Upper lobe of left lung (tissue), 4 donors: Measurements from ENCODE around the gene GFOD2.
A peak's percentile ranks its signal among the peaks of the same experiment; 100 is the strongest.

ENCODE experiments used
- CTCF ChIP-seq, 6 experiments: fragments of 450-650 bp in 4 of 6; fragments of 200-600 bp in 2 of 6; sonication (generic) in 2 of 6; IDR thresholded peaks; one replicate each; pipeline ENCODE4 v1.5.1; 2016 to 2019; ENCODE audit warnings: antibody characterized with exemption in 6 of 6
- POLR2AphosphoS5 ChIP-seq, 2 donors: sonication (generic); formaldehyde crosslinking; IDR thresholded peaks; one replicate each; pipeline ENCODE4 v1.5.1; 2017; ENCODE audit warnings: antibody characterized with exemption in 2 of 2

DNA sequence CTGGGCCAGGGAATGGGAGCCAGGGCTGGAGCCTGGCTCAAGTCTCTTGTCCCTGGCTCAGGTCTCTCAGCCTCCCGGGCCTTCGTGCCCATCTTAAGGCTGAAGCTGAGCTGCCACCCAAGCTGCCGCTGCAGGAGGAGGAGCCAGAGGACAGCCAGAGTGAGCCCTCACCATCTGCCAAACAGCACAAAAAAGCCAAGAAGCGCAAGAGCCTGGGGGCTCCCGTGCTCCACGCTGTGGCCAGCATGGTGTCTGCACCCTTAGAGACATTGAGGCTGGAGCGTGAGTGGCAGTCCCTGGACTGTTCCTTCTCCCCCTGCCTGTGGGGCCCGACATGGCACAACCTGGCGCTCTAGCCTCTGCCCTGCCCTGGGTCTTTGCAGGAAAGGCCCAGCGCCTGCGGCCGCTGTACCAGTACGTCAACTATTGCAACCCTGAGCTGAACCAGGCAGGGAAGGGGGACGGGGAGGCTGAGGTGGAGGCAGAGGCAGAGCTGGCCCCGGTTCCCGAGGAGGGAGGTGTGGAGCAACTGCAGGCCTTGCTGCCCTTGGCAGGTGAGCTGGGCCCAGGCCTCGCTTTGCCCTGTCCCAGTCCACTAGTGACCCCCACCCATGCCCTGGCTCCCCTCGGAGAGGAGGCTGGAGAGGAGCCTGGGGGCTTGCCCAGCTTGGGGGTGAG is 51.2 kb downstream of the GFOD2 start:
- peak; percentile 84 to 97 (median 94) for TF ChIP-seq CTCF (IDR thresholded peaks at IDR 0.05)
- TF ChIP-seq POLR2AphosphoS5 (IDR thresholded peaks at IDR 0.05): peak; percentile 29 to 61
